ENCODE data around the gene CCDC6. TPM values are rescaled to one million over a fixed set of nuclear protein-coding genes. Genes with fewer than 3 reads are reported as not detected.
"Not testable (repeated sequence)": the region's sequence is repeated elsewhere in the genome, so short reads cannot be mapped to it uniquely, and the experiment has no call there.

The CCDC6 gene
- total and polyA plus RNA-seq, 12 donors, result 4.4 to 22.8 (median 17.0) TPM

DNA sequence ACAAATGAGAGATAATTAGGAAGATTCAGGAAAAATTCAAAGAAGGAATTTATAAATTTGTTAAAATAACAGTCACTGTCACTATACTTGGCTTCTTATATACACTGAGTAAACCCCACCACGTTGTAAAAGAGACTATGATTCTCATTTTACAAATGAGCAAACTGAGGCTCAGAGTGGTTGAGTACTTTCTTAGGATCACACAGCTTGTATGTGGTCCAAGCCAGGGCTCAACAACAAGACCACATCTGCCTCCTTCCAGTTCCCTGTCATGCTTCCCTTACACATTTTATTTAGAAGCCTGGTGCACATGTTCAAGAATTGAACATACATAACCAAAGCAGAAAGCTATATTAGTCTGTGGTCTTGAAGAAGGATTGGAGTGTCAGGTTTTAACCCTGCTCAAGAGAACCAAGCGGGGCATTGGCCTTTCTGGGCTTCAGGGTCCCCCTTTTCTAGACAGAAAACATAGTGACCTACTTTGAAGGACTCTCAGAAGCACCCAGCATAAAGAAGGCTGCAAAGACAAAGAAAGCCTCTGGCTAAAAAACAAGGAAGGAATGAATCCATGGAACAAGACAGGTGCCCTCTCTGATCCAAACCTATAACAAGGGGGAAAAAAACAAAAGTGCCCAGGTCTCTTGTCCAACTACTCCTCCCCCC, 153.9 kb downstream of the CCDC6 start:
- intact Hi-C loops (cut with DNase I), result no loop called here
- no peaks in the 10 kb centered on the region for H3K9me3 ChIP-seq
- TF ChIP-seq, protein P1, sequence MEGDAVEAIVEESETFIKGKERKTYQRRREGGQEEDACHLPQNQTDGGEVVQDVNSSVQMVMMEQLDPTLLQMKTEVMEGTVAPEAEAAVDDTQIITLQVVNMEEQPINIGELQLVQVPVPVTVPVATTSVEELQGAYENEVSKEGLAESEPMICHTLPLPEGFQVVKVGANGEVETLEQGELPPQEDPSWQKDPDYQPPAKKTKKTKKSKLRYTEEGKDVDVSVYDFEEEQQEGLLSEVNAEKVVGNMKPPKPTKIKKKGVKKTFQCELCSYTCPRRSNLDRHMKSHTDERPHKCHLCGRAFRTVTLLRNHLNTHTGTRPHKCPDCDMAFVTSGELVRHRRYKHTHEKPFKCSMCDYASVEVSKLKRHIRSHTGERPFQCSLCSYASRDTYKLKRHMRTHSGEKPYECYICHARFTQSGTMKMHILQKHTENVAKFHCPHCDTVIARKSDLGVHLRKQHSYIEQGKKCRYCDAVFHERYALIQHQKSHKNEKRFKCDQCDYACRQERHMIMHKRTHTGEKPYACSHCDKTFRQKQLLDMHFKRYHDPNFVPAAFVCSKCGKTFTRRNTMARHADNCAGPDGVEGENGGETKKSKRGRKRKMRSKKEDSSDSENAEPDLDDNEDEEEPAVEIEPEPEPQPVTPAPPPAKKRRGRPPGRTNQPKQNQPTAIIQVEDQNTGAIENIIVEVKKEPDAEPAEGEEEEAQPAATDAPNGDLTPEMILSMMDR (IDR thresholded peaks at IDR 0.05), result no peak
- no peaks in the 10 kb centered on the region for H3K4me1 ChIP-seq
- 61 to 64% methylated on average over 2 of the region's 2 CpGs for WGBS, 2 donors
- no peaks in the 10 kb centered on the region for H3K36me3 ChIP-seq
- no peak overlapping the region for H3K4me3 ChIP-seq
- H3K27me3 ChIP-seq, result no peaks in the 10 kb centered on the region
- no peak overlapping the region for H3K27ac ChIP-seq
- no peak for ATAC-seq
- no peak for DNase-seq

DNA sequence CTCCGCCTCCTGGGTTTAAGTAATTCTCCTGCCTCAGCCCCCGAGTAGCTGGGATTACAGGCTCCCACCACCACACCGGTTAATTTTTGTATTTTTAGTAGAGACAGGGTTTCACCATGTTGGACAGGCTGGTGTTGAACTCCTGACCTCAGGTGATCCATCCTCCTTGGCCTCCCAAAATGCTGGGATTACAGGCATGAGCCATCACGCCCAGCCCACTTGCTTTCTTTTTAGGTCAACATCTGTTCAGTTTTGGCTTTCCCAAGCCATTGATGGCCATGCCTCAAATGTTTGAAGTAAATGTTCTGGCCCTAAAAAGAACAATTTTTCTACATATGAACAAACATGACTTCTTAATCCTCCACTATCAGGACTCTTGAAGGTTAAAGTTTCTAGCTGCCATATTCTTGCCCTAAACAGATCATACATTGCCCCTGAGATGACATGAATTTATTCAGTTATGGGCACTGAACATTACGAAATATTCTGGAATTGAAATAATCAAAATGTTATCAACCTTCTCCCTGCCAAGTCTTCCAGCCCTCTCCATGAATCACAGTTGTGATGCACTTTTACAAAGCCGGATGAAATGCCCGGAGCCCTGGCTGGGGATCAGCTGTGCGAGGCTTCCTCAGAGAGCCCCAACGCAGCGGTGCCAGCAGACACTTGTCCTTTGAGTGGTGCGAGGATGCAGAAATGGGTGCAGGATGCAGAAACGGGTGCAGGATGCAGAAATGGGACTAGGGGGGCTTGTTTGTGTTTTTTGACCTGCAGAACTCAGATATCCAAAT, 156.0 kb downstream of the CCDC6 start:
- Histone ChIP-seq H3K4me3 (no peak overlapping the region), H3K4me1 (no peaks in the 10 kb centered on the region), H3K27me3 (peaks cover 0 to 3% (median 0%) of the 10 kb centered on the region in 7 donors), H3K9me3 (no peaks in the 10 kb centered on the region), H3K36me3 (no peaks in the 10 kb centered on the region), H3K27ac (no peak overlapping the region)
- TF ChIP-seq, protein P1 (IDR thresholded peaks at IDR 0.05), result no peak
- peak in 1 of 2 donors; percentile 12 for DNase-seq
- WGBS, 2 donors, result 72 to 77% methylated on average over 12 of the region's 12 CpGs
- intact Hi-C loops (cut with DNase I), result no loop called here
- peak in 2 of 8 donors; percentile 41 to 61 for ATAC-seq

DNA sequence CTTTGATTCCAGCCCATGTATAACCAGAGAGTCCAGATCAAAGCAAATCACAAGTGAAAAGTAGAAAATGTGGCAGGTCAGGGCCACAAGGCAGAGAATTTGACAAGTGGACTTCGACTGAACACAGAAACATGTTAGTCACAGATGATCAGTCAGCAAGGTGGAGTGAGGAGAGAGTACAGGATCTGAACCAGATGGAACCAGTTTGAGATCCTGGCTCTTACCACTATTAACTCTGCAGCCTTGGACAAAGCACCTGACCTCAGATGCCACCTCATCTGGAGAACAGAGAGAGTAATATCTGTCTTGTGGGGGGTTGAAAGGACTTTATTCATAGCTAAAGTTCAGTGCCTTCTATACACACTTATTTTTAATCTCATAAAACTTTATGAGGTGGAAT, 157.5 kb downstream of the CCDC6 start:
- TF ChIP-seq, protein P1 (IDR thresholded peaks at IDR 0.05), result no peak
- Histone ChIP-seq H3K27ac (no peak overlapping the region), H3K4me1 (no peaks in the 10 kb centered on the region), H3K9me3 (no peaks in the 10 kb centered on the region), H3K27me3 (peaks cover 0 to 3% (median 0%) of the 10 kb centered on the region in 7 donors), H3K36me3 (no peaks in the 10 kb centered on the region), H3K4me3 (no peak overlapping the region)
- peak in 2 of 8 donors; percentile 39 to 53 for ATAC-seq
- WGBS, 2 donors, result 44 to 52% methylated on average over 1 of the region's 1 CpG
- DNase-seq, result no peak
- intact Hi-C loops (cut with DNase I), result no loop called here

DNA sequence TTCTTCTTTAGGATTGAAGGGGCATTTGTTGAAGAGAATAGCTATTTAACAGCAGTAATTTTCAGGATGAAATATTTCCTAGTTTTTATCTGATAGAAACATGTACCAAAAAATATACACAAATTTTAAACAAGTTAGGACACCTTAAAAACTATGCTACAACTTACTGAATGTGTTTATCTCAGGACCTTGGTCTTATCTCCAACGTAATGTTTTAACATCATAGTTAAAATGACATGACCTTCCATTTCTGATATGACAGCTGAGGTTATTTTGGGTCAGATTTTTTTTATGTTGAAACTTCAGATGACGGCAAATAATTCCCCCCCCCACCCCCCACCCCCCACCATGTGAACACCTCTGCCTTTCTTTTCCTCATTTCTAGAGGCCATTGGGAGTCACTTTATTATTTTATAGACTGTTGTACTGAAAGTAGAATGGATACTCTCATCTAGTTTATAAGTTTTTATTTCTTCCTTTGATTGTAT, 161.1 kb downstream of the CCDC6 start:
- WGBS, 2 donors, result 27 to 42% methylated on average over 2 of the region's 2 CpGs
- intact Hi-C loops (cut with DNase I), result no loop called here
- DNase-seq, result no peak
- H3K4me1 ChIP-seq, result no peaks in the 10 kb centered on the region
- H3K36me3 ChIP-seq, result no peaks in the 10 kb centered on the region
- ATAC-seq, result no peak
- H3K4me3 ChIP-seq, result no peak overlapping the region
- peaks cover 0 to 3% (median 0%) of the 10 kb centered on the region in 7 donors for H3K27me3 ChIP-seq
- no peaks in the 10 kb centered on the region for H3K9me3 ChIP-seq
- TF ChIP-seq, protein P1 (IDR thresholded peaks at IDR 0.05), result no peak
- H3K27ac ChIP-seq, result no peak overlapping the region

DNA sequence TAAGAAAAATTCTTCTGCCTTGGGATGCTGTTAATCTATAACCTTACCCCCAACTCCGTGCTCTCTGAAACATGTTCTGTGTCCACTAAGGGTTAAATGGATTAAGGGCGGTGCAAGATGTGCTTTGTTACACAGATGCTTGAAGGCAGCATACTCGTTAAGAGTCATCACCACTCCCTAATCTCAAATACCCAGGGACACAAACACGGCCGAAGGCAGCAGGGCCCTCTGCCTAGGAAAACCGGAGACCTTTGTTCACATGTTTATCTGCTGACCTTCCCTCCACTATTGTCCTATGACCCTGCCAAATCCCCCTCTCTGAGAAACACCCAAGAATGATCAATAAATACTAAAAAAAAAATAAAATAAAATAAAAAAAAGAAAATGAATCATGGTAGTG, 161.6 kb downstream of the CCDC6 start:
- H3K4me3 ChIP-seq; H3K4me1 ChIP-seq; H3K36me3 ChIP-seq; H3K27ac ChIP-seq; intact Hi-C loops (cut with DNase I); DNase-seq; H3K27me3 ChIP-seq; ATAC-seq; H3K9me3 ChIP-seq: not testable (repeated sequence)
- WGBS, 2 donors, result 52 to 64% methylated on average over 6 of the region's 6 CpGs

DNA sequence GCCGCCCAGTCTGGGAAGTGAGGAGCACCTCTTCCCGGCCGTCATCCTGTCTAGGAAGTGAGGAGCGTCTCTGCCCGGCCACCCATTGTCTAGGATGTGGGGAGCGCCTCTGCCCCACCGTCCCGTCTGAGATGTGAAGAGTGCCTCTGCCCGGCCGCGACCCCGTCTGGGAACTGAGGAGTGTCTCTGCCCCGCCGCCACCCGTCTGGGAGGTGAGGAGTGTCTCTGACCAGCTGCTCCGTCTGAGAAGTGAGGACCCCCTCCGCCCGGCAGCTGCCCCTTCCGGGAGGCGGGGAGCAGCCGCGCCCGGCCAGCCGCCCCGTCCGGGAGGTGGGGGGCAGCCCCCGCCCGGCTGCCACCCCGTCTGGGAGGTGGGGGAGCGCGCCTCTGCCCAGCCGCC, 162.2 kb downstream of the CCDC6 start:
- DNase-seq; intact Hi-C loops (cut with DNase I): not testable (repeated sequence)

More for the DNA sequence above, 162.2 kb downstream of the CCDC6 start:
- not testable (repeated sequence) for H3K9me3 ChIP-seq, H3K27me3 ChIP-seq, H3K4me1 ChIP-seq, H3K4me3 ChIP-seq, H3K27ac ChIP-seq, H3K36me3 ChIP-seq, ATAC-seq
- 91 to 94% methylated on average over 28 to 32 of the region's 32 CpGs for WGBS, 2 donors
